SK-N-SH (cell line): ENCODE results near the gene IL17RC. TPM values are rescaled to one million over a fixed set of nuclear protein-coding genes. Genes with fewer than 3 reads are reported as not detected.
"Not testable (repeated sequence)": the region's sequence is repeated elsewhere in the genome, so short reads cannot be mapped to it uniquely, and the experiment has no call there.

Experiments
- CTCF ChIA-PET: fragments of 300-600, 350-600 bp; formaldehyde crosslinking; extraction: SDS; loops from one replicate; lab custom pipeline; 2021; lab: Yijun Ruan, JAX
- POLR2A ChIA-PET: fragments of 350-600 bp; sonication (Branson Sonifier 250); formaldehyde crosslinking; extraction: SDS; loops from one replicate; lab custom pipeline; 2020; ENCODE audit warnings: antibody characterized with exemption, inconsistent platforms; lab: Yijun Ruan, JAX
- DNase-seq: peaks from one replicate; pipeline ENCODE4 v3.0.0; 2012
- H2AFZ ChIP-seq: fragments of 200-600 bp; sonication (generic); 2 replicates; pipeline ENCODE4 v1.8.1; 2016; ENCODE audit warnings: antibody characterized with exemption, mild to moderate bottlenecking, low read depth
- H3F3A ChIP-seq: fragments of 200-600 bp; sonication (generic); replicated peaks from 2 replicates; pipeline ENCODE3; 2016; ENCODE audit warnings: antibody characterized with exemption, mild to moderate bottlenecking; ENCODE audit not compliant: insufficient read depth
- H3K27ac ChIP-seq, 2 experiments: fragments of 200-500 bp in 1 of 2; fragments of 200-600 bp in 1 of 2; sonication (Bioruptor generic) in 1 of 2; sonication (generic), shearing (Covaris generic) in 1 of 2; 2 replicates each; pipeline versions ENCODE4 v1.5.1 to v1.6.1; 2014 to 2016; ENCODE audit warnings: low read depth in 2 of 2, inconsistent platforms in 1 of 2, low read length in 1 of 2, mild to moderate bottlenecking in 1 of 2, mixed read lengths in 1 of 2
- H3K27me3 ChIP-seq: fragments of 200-600 bp; sonication (generic), shearing (Covaris generic); 2 replicates; pipeline ENCODE4 v1.6.1; 2016; ENCODE audit warnings: mixed run types; ENCODE audit not compliant: insufficient read depth
- H3K36me3 ChIP-seq, 2 experiments: fragments of 200-500 bp in 1 of 2; fragments of 200-600 bp in 1 of 2; sonication (Bioruptor generic) in 1 of 2; sonication (generic) in 1 of 2; replicated peaks in 1 of 2; 2 replicates each; pipeline versions ENCODE3 to v1.5.1; 2014 to 2016; ENCODE audit warnings: low read length in 1 of 2, mild to moderate bottlenecking in 1 of 2; ENCODE audit not compliant: insufficient read depth in 2 of 2, control insufficient read depth in 1 of 2
- H3K4me1 ChIP-seq, 2 experiments: fragments of 200-500 bp in 1 of 2; fragments of 200-600 bp in 1 of 2; sonication (Bioruptor generic) in 1 of 2; sonication (generic), shearing (Covaris generic) in 1 of 2; 2 replicates each; pipeline versions ENCODE4 v1.5.1 to v1.6.1; 2014 to 2016; ENCODE audit warnings: low read depth in 1 of 2, low read length in 1 of 2, mixed run types in 1 of 2; ENCODE audit not compliant: insufficient read depth in 2 of 2, control insufficient read depth in 1 of 2
- H3K4me2 ChIP-seq: fragments of 200-600 bp; sonication (generic), shearing (Covaris generic); 2 replicates; pipeline ENCODE4 v1.6.1; 2017; ENCODE audit warnings: mixed run types
- H3K4me3 ChIP-seq, 2 experiments: fragments of 200-500 bp in 1 of 2; fragments of 200-600 bp in 1 of 2; sonication (Bioruptor generic) in 1 of 2; sonication (generic), shearing (Covaris generic) in 1 of 2; 2 replicates each; pipeline versions ENCODE4 v1.5.1 to v1.8.1; 2014 to 2016; ENCODE audit warnings: low read depth in 2 of 2, inconsistent platforms in 1 of 2, low read length in 1 of 2, mild to moderate bottlenecking in 1 of 2, mixed read lengths in 1 of 2, moderate library complexity in 1 of 2
- H3K79me2 ChIP-seq: fragments of 200-600 bp; sonication (generic); 2 replicates; pipeline ENCODE4 v1.8.1; 2017; ENCODE audit warnings: mild to moderate bottlenecking; ENCODE audit not compliant: insufficient read depth
- H3K9ac ChIP-seq: fragments of 200-600 bp; sonication (generic); 2 replicates; pipeline ENCODE4 v1.6.1; 2017; ENCODE audit warnings: mixed run types
- H3K9me2 ChIP-seq: fragments of 200-600 bp; sonication (generic); 2 replicates; pipeline ENCODE4 v1.6.1; 2017; ENCODE audit warnings: mixed run types
- H3K9me3 ChIP-seq: fragments of 200-600 bp; sonication (generic); 2 replicates; pipeline ENCODE4 v1.6.1; 2017; ENCODE audit warnings: mixed run types, mild to moderate bottlenecking, moderate library complexity
- H4K20me1 ChIP-seq: fragments of 200-600 bp; sonication (generic); 2 replicates; pipeline ENCODE4 v1.6.1; 2017; ENCODE audit warnings: mild to moderate bottlenecking, mixed run types; ENCODE audit not compliant: insufficient read depth
- CTCF ChIP-seq: fragments of 200-600 bp; sonication (generic); IDR thresholded peaks from 2 replicates; pipeline ENCODE4 v1.6.1; 2017; ENCODE audit warnings: antibody characterized with exemption, mild to moderate bottlenecking, moderate library complexity
- GABPA ChIP-seq: IDR thresholded peaks from 2 replicates; pipeline ENCODE4 v1.4.0; 2012; ENCODE audit warnings: low read depth, mild to moderate bottlenecking
- RAD21 ChIP-seq: IDR thresholded peaks from 2 replicates; pipeline ENCODE4 v1.6.1; 2012; ENCODE audit warnings: mild to moderate bottlenecking, low read length
- RXRA ChIP-seq: IDR thresholded peaks from 2 replicates; pipeline ENCODE4 v1.4.0; 2012; ENCODE audit warnings: low read depth, mild to moderate bottlenecking, borderline replicate concordance
- SMC3 ChIP-seq: IDR thresholded peaks from 2 replicates; pipeline ENCODE4 v1.6.1; 2012; ENCODE audit warnings: low read depth, low read length, improper control_type of control experiment
- TCF12 ChIP-seq: IDR thresholded peaks from 2 replicates; pipeline ENCODE4 v1.4.0; 2012
- WGBS: methylation state at CpG from one replicate; pipeline ENCODE4 v1.1.6; 2017; ENCODE audit warnings: low lambda C conversion rate; 5-methylcytosine and 5-hydroxymethylcytosine counted together
- polyA plus RNA-seq, 3 experiments: library from polyadenylated mRNA; depleted of rRNA; stranded (reverse); fragments of >200 nt; gene quantifications; 2 replicates each; pipeline ENCODE4 v1.2.3, GENCODE V29; 2012

The IL17RC gene
- polyA plus RNA-seq, 1 of the 3 experiments (the other 2 are of a cell fraction): 17.3 TPM

DNA sequence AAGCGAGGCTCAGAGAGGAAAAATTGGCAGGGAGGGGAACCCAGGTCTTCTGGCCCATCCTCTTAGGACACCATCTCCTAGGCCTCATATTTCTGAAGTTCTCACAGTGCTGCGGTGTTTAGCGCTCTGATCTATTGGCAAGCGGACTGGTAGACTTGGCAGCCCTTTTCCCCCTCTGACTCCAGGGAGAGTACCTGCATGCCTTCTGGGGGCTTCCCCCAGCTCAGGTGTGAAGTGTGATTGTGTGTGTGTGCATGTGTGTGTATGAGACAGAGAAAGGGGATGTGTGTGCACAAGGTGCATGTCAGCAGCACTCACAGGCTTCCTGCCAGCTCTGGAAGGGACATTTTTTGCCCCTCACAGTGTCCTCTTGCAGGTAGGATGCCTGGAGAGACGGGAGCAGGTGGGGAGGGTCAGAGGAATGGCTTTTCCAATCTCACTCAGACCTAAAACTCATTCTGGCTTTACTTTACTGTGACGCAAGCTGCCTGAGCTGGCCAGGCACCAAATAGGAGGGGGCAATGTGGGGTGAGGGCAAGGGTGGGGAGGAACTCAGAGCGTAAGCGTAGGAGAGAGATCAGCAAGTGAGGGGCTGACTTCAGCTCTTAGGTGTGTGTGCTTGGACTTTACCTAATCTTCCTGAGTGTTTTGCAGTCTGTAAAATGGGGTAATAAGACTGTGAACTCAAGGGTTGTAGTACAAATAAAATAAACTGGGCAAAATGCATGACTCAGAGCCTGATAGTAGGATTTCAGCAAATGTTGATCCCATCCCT is 18.2 kb upstream of the IL17RC start:
- H3K9ac ChIP-seq: no peak overlapping the region
- ChIA-PET CTCF (no interaction called here), POLR2A (no interaction called here)
- no peak overlapping the region; a peak in 1 of 4 replicates for H3K27ac ChIP-seq
- H4K20me1 ChIP-seq: peaks cover 5% of the 10 kb centered on the region; the same call in 1 of the 2 replicates
- no peaks in the 10 kb centered on the region for H3K27me3 ChIP-seq
- TF ChIP-seq TCF12: no peak
- peaks cover 6 to 12% of the 10 kb centered on the region in 2 experiments; a peak in 3 of 4 replicates for H3K4me1 ChIP-seq
- no peak for DNase-seq
- H3K9me2 ChIP-seq: no peaks in the 10 kb centered on the region
- no peaks in the 10 kb centered on the region for H3K9me3 ChIP-seq
- no peak overlapping the region for H2AFZ ChIP-seq
- peaks cover 9 to 18% of the 10 kb centered on the region in 2 experiments for H3K36me3 ChIP-seq
- peaks cover 18% of the 10 kb centered on the region for H3F3A ChIP-seq
- no peak overlapping the region for H3K4me2 ChIP-seq
- WGBS: 85% methylated on average over 8 of the region's 8 CpGs
- H3K4me3 ChIP-seq: no peak overlapping the region
- H3K79me2 ChIP-seq: peaks cover 22% of the 10 kb centered on the region; the same call in 1 of the 2 replicates

DNA sequence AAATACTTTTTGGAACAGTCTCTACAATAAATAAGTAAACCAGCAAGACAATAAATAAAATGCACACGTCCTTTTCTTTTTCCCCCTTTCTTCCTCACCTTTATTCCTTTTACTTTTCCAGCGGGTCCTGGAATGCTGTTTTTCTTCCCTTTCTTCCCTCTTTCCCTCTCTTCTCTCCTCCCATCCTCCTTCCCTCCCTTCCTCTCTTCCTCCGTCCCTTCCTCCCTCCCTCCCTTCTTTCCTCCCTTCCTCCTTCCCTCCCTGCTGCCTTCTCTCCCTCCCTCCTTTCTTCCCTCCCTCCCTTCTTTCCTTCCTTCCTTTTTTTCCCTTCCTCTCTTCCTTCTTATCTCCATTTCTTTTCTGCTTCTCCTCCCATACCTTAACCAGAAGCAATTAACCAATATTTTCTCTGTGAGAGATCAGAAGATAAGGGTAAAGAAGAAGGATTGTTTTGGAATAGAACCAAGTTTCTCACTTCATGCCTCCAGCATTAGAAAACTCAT is 17.6 kb upstream of the IL17RC start:
- peaks cover 4 to 13% of the 10 kb centered on the region in 2 experiments for H3K36me3 ChIP-seq
- H2AFZ ChIP-seq: no peak overlapping the region
- ChIA-PET CTCF (no interaction called here), POLR2A (no interaction called here)
- H3K4me2 ChIP-seq: no peak overlapping the region
- H3K27ac ChIP-seq: no peak overlapping the region
- H4K20me1 ChIP-seq: no peaks in the 10 kb centered on the region
- peaks cover 6 to 12% of the 10 kb centered on the region in 2 experiments; a peak in 3 of 4 replicates for H3K4me1 ChIP-seq
- 71% methylated on average over 3 of the region's 3 CpGs for WGBS
- H3K4me3 ChIP-seq: no peak overlapping the region
- no peaks in the 10 kb centered on the region for H3K9me3 ChIP-seq
- H3K9me2 ChIP-seq: no peaks in the 10 kb centered on the region
- DNase-seq: no peak
- H3K79me2 ChIP-seq: peaks cover 21% of the 10 kb centered on the region; the same call in 1 of the 2 replicates
- no peaks in the 10 kb centered on the region for H3K27me3 ChIP-seq
- TF ChIP-seq GABPA (no peak), SMC3 (no peak), CTCF (no peak), RXRA (no peak), RAD21 (no peak)
- TF ChIP-seq, all 33 proteins: peak for 0
- H3K9ac ChIP-seq: no peak overlapping the region
- peaks cover 11% of the 10 kb centered on the region for H3F3A ChIP-seq

GRCh38 chr3:9900965-9901415 is 15.9 kb upstream of the IL17RC start:
- not testable (repeated sequence) for H3K9me3 ChIP-seq, H2AFZ ChIP-seq, DNase-seq, H3K9ac ChIP-seq, H3K27me3 ChIP-seq, H3K36me3 ChIP-seq, H3K4me3 ChIP-seq, H3K9me2 ChIP-seq, H3K27ac ChIP-seq, H3K4me2 ChIP-seq, H3K79me2 ChIP-seq, H3F3A ChIP-seq, H4K20me1 ChIP-seq
- ChIA-PET CTCF (interaction anchor here (1.0 kb wide), 1 partner anchor 10 kb away, joined by 4 read pairs; no protein-coding TSS in a partner anchor), POLR2A (interaction anchor here (0.6 kb wide), 1 partner anchor 132 kb away, joined by 4 read pairs; no protein-coding TSS in a partner anchor)
- peaks cover 6 to 12% of the 10 kb centered on the region in 2 experiments; a peak in 3 of 4 replicates for H3K4me1 ChIP-seq
- 92% methylated on average over 6 of the region's 6 CpGs for whole genome bisulfite sequencing
